H9 (cell line): ENCODE measurements around the gene STAMBPL1. TPM values are rescaled to one million over a fixed set of nuclear protein-coding genes. Genes with fewer than 3 reads are reported as not detected.

Experiments
- DNase-seq: peaks from one replicate; pipeline ENCODE4 v3.0.0-alpha.2; 2017
- H2AFZ ChIP-seq: one replicate; pipeline ENCODE4 v1.6.1; 2013; ENCODE audit warnings: mild to moderate bottlenecking, low read length, control low read depth, moderate library complexity
- H2AK5ac ChIP-seq: 2 replicates; pipeline ENCODE4 v1.6.1; 2013; ENCODE audit warnings: low read length, control low read depth, mixed read lengths; ENCODE audit not compliant: insufficient read length
- H2BK120ac ChIP-seq: one replicate; pipeline ENCODE4 v1.6.1; 2013; ENCODE audit warnings: low read depth, mild to moderate bottlenecking, low read length, control low read depth, inconsistent platforms; ENCODE audit not compliant: poor library complexity, severe bottlenecking
- H2BK12ac ChIP-seq: 2 replicates; pipeline ENCODE4 v1.6.1; 2013; ENCODE audit warnings: low read length, control low read depth, mixed read lengths, low read depth; ENCODE audit not compliant: insufficient read length
- H2BK15ac ChIP-seq: 2 replicates; pipeline ENCODE4 v1.6.1; 2013; ENCODE audit warnings: low read depth, low read length, control low read depth
- H2BK20ac ChIP-seq: one replicate; pipeline ENCODE4 v1.6.1; 2013; ENCODE audit warnings: low read depth, mild to moderate bottlenecking, low read length, control low read depth, inconsistent platforms; ENCODE audit not compliant: poor library complexity, severe bottlenecking
- H2BK5ac ChIP-seq: 2 replicates; pipeline ENCODE4 v1.6.1; 2013; ENCODE audit warnings: low read length, control low read depth, mixed read lengths; ENCODE audit not compliant: insufficient read length
- H3K14ac ChIP-seq: 2 replicates; pipeline ENCODE4 v1.6.1; 2013; ENCODE audit warnings: low read length, control low read depth; ENCODE audit not compliant: insufficient read depth
- H3K18ac ChIP-seq: 2 replicates; pipeline ENCODE4 v1.6.1; 2013; ENCODE audit warnings: low read depth, mild to moderate bottlenecking, mixed read lengths, low read length, control low read depth; ENCODE audit not compliant: insufficient read length
- H3K23ac ChIP-seq: 2 replicates; pipeline ENCODE4 v1.6.1; 2013; ENCODE audit warnings: low read length, control low read depth, mixed read lengths, low read depth; ENCODE audit not compliant: insufficient read length
- H3K23me2 ChIP-seq: 2 replicates; pipeline ENCODE4 v1.6.1; 2013; ENCODE audit warnings: low read depth, mild to moderate bottlenecking, mixed read lengths, low read length, control low read depth; ENCODE audit not compliant: insufficient read length, poor library complexity, severe bottlenecking
- H3K27ac ChIP-seq: 2 replicates; pipeline ENCODE4 v1.5.1; 2013; ENCODE audit warnings: low read length, control low read depth, mixed read lengths, low read depth; ENCODE audit not compliant: insufficient read length
- H3K27me3 ChIP-seq: 2 replicates; pipeline ENCODE4 v1.6.1; 2013; ENCODE audit warnings: low read length, control low read depth, inconsistent platforms; ENCODE audit not compliant: insufficient read depth
- H3K4ac ChIP-seq: 2 replicates; pipeline ENCODE4 v1.6.1; 2013; ENCODE audit warnings: low read depth, mild to moderate bottlenecking, control low read depth, inconsistent platforms, low read length, moderate library complexity
- H3K4me1 ChIP-seq: 2 replicates; pipeline ENCODE4 v1.6.1; 2013; ENCODE audit warnings: low read length, control low read depth, inconsistent platforms; ENCODE audit not compliant: insufficient read depth
- H3K4me2 ChIP-seq: 2 replicates; pipeline ENCODE4 v1.6.1; 2013; ENCODE audit warnings: low read length, control low read depth, mixed read lengths; ENCODE audit not compliant: insufficient read length, insufficient read depth
- H3K56ac ChIP-seq: 2 replicates; pipeline ENCODE4 v1.6.1; 2013; ENCODE audit warnings: low read depth, mild to moderate bottlenecking, mixed read lengths, low read length, control low read depth; ENCODE audit not compliant: insufficient read length
- H3K79me1 ChIP-seq: 2 replicates; pipeline ENCODE4 v1.6.1; 2013; ENCODE audit warnings: low read depth, mild to moderate bottlenecking, moderate library complexity, low read length, control low read depth, inconsistent platforms; ENCODE audit not compliant: insufficient read depth, poor library complexity, severe bottlenecking
- H3K79me2 ChIP-seq: 2 replicates; pipeline ENCODE4 v1.6.1; 2013; ENCODE audit warnings: low read length, control low read depth, inconsistent platforms; ENCODE audit not compliant: insufficient read depth
- H3K9ac ChIP-seq: 2 replicates; pipeline ENCODE4 v1.6.1; 2013; ENCODE audit warnings: low read length, control low read depth, mixed read lengths; ENCODE audit not compliant: insufficient read length; ENCODE audit errors: extremely low read depth
- H3K9me3 ChIP-seq: one replicate; pipeline ENCODE4 v1.6.1; 2013; ENCODE audit warnings: low read depth, low read length, inconsistent platforms; ENCODE audit not compliant: control insufficient read depth
- H3T11ph ChIP-seq: one replicate; pipeline ENCODE4 v1.6.1; 2013; ENCODE audit warnings: mild to moderate bottlenecking, low read length, control low read depth, inconsistent platforms
- H4K20me1 ChIP-seq: one replicate; pipeline ENCODE4 v1.6.1; 2013; ENCODE audit not compliant: control insufficient read depth, insufficient read length, insufficient read depth
- H4K5ac ChIP-seq: 2 replicates; pipeline ENCODE4 v1.6.1; 2013; ENCODE audit warnings: low read depth, mild to moderate bottlenecking, mixed read lengths, low read length, control low read depth; ENCODE audit not compliant: insufficient read length
- H4K8ac ChIP-seq: replicated peaks from 2 replicates; pipeline ENCODE4 v1.6.1; 2013; ENCODE audit warnings: low read length, control low read depth, mixed read lengths, low read depth; ENCODE audit not compliant: insufficient read length
- H4K91ac ChIP-seq: 2 replicates; pipeline ENCODE4 v1.6.1; 2013; ENCODE audit warnings: low read depth, mild to moderate bottlenecking, moderate library complexity, mixed read lengths, low read length, control low read depth; ENCODE audit not compliant: insufficient read length
- H3K27ac Mint-ChIP-seq, 3 experiments: 2 replicates in 2 of 3; 3 replicates in 1 of 3; pipeline ENCODE4 v1.8.0; 2020 to 2021; ENCODE audit warnings: mixed read lengths in 3 of 3, mild to moderate bottlenecking in 1 of 3, moderate library complexity in 1 of 3
- H3K27me3 Mint-ChIP-seq: 2 replicates; pipeline ENCODE4 v1.8.0; 2021; ENCODE audit warnings: low read depth, mild to moderate bottlenecking, moderate library complexity, mixed read lengths
- H3K36me3 Mint-ChIP-seq, 3 experiments: 2 replicates in 2 of 3; 3 replicates in 1 of 3; pipeline ENCODE4 v1.8.0; 2020 to 2021; ENCODE audit warnings: low read depth in 3 of 3, mixed read lengths in 3 of 3; ENCODE audit not compliant: insufficient read depth in 1 of 3
- H3K4me1 Mint-ChIP-seq, 2 experiments: 2 replicates each; pipeline ENCODE4 v1.8.0; 2020; ENCODE audit warnings: mixed read lengths in 2 of 2
- H3K4me3 Mint-ChIP-seq, 2 experiments: 2 replicates in 1 of 2; 3 replicates in 1 of 2; pipeline ENCODE4 v1.8.0; 2020 to 2021; ENCODE audit warnings: mild to moderate bottlenecking in 2 of 2, mixed read lengths in 2 of 2, moderate library complexity in 1 of 2
- H3K9me3 Mint-ChIP-seq, 2 experiments: 2 replicates in 1 of 2; 3 replicates in 1 of 2; pipeline ENCODE4 v1.8.0; 2020; ENCODE audit warnings: mild to moderate bottlenecking in 2 of 2, mixed read lengths in 2 of 2, moderate library complexity in 1 of 2
- WGBS: extraction: QIAGEN DNeasy Blood & Tissue Kit; methylation state at CpG from one replicate; pipeline ENCODE4 v1.1.7; 2013; ENCODE audit warnings: missing lambda C conversion rate, low lambda C conversion rate, mixed read lengths; ENCODE audit not compliant: insufficient read length; ENCODE audit errors: extremely low coverage; 5-methylcytosine and 5-hydroxymethylcytosine counted together
- total RNA-seq: library from RNA; stranded (reverse); gene quantifications from 2 replicates; pipeline ENCODE4 v1.2.1, GENCODE V29; 2021
- TF ChIP-seq, protein P1 (sequence below): fragments of 200-600 bp; sonication (generic); conservative IDR thresholded peaks from 3 replicates; pipeline ENCODE4 v1.8.0; 2021; ENCODE audit warnings: antibody characterized with exemption, mild to moderate bottlenecking

STAMBPL1 gene
- total RNA-seq, 1 experiment from 2014 or later, result 3.2 TPM

DNA sequence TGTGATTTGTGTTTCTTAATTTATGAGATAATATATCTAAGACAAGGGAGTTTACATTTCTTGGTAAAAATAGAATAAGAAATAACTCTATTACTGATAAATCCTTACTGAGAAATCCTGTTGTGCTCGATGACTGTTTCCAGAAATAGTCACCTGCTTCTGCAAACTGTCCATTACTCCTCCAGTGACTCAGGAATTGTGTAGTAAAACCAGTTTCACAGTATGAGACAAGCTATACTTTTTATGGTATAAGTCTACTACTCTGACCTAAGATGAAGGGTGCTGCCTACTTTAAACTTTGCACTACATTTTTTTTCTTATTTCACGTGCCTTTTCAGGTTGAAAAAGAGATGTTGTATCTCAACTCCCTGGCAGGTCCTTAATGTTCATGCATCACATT lies 21.6 kb upstream of the STAMBPL1 start:
- Histone ChIP-seq H4K5ac (no peak overlapping the region), H3K79me1 (no peaks in the 10 kb centered on the region), H4K20me1 (no peaks in the 10 kb centered on the region), H3K27me3 (no peaks in the 10 kb centered on the region), H3K56ac (no peak overlapping the region), H2BK120ac (no peak overlapping the region), H3K9me3 (no peaks in the 10 kb centered on the region), H3K4me1 (no peaks in the 10 kb centered on the region; the same call in 1 of the 2 replicates), H3K14ac (no peak overlapping the region), H2BK12ac (no peak overlapping the region), H3T11ph (no peak overlapping the region), H3K9ac (no peak overlapping the region), H3K23me2 (no peaks in the 10 kb centered on the region), H3K79me2 (no peaks in the 10 kb centered on the region), H2BK15ac (no peak overlapping the region), H2AFZ (no peak overlapping the region), H2AK5ac (no peak overlapping the region), H2BK5ac (no peak overlapping the region), H4K91ac (no peak overlapping the region), H3K27ac (no peak overlapping the region), H3K4ac (no peak overlapping the region), H3K23ac (no peak overlapping the region), H4K8ac (no peak overlapping the region), H3K18ac (no peak overlapping the region), H2BK20ac (no peak overlapping the region), H3K4me2 (no peak overlapping the region)
- Mint-ChIP-seq H3K9me3 (no peaks in the 10 kb centered on the region; a peak in 1 of 5 replicates), H3K4me3 (no peak overlapping the region), H3K27ac (no peak overlapping the region), H3K4me1 (peaks cover 3 to 4% of the 10 kb centered on the region in 2 experiments), H3K36me3 (no peaks in the 10 kb centered on the region), H3K27me3 (peaks cover 2% of the 10 kb centered on the region; the same call in 1 of the 2 replicates)
- TF ChIP-seq, protein P1, sequence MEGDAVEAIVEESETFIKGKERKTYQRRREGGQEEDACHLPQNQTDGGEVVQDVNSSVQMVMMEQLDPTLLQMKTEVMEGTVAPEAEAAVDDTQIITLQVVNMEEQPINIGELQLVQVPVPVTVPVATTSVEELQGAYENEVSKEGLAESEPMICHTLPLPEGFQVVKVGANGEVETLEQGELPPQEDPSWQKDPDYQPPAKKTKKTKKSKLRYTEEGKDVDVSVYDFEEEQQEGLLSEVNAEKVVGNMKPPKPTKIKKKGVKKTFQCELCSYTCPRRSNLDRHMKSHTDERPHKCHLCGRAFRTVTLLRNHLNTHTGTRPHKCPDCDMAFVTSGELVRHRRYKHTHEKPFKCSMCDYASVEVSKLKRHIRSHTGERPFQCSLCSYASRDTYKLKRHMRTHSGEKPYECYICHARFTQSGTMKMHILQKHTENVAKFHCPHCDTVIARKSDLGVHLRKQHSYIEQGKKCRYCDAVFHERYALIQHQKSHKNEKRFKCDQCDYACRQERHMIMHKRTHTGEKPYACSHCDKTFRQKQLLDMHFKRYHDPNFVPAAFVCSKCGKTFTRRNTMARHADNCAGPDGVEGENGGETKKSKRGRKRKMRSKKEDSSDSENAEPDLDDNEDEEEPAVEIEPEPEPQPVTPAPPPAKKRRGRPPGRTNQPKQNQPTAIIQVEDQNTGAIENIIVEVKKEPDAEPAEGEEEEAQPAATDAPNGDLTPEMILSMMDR, result no peak
- no CpG with 5 or more reads among the region's 2 CpGs for WGBS
- DNase-seq, result no peak
